ENCODE results near the gene TAP2.
"Not testable (repeated sequence)": the region's sequence is repeated elsewhere in the genome, so short reads cannot be mapped to it uniquely, and the experiment has no call there.

The TAP2 gene

GRCh38 chr6:32832535-32832934 lies 6.0 kb downstream of the TAP2 start:
- DNase-seq, result no peak

GRCh38 chr6:32830936-32831335 lies 7.6 kb downstream of the TAP2 start:
- DNase-seq, result no peak

GRCh38 chr6:32830017-32830416 lies 8.5 kb downstream of the TAP2 start:
- DNase-seq, result no peak

- DNase-seq, result no peak
Measured at GRCh38 chr6:32829495-32829894, 9.0 kb downstream of the TAP2 start.

GRCh38 chr6:32827025-32827424 lies 11.5 kb downstream of the TAP2 start:
- no peak for DNase-seq

GRCh38 chr6:32825966-32826365 lies 12.6 kb downstream of the TAP2 start:
- DNase-seq, result no peak

GRCh38 chr6:32819729-32820128 lies 18.8 kb downstream of the TAP2 start:
- no peak for DNase-seq

GRCh38 chr6:32818867-32819266 lies 19.7 kb downstream of the TAP2 start:
- no peak for DNase-seq

GRCh38 chr6:32816746-32817204 lies 21.8 kb downstream of the TAP2 start, which contains the start of gene HLA-DOB:
Gene HLA-DOB, minus strand, starts transcription at chr6:32817002. Its CDS starts 51 bp downstream, at chr6:32816951.
- no peak for DNase-seq

GRCh38 chr6:32815996-32816395 lies 22.5 kb downstream of the TAP2 start:
- DNase-seq, result no peak

GRCh38 chr6:32815115-32815514 lies 23.4 kb downstream of the TAP2 start:
- no peak for DNase-seq

GRCh38 chr6:32814145-32814544 lies 24.4 kb downstream of the TAP2 start:
- no peak for DNase-seq

- no peak for DNase-seq
Measured at GRCh38 chr6:32809171-32809570, 29.4 kb downstream of the TAP2 start.

GRCh38 chr6:32807020-32807580 lies 31.4 kb downstream of the TAP2 start:
- no peak for DNase-seq

GRCh38 chr6:32805404-32805803 lies 33.1 kb downstream of the TAP2 start:
- DNase-seq, result not testable (repeated sequence)

- DNase-seq, result no peak
Measured at GRCh38 chr6:32803416-32803815, 35.1 kb downstream of the TAP2 start.

- no peak for DNase-seq
Measured at GRCh38 chr6:32799740-32800139, 38.8 kb downstream of the TAP2 start.

- no peak for DNase-seq
Measured at GRCh38 chr6:32799168-32799567, 39.4 kb downstream of the TAP2 start.

- DNase-seq, result peak; percentile 15
Measured at GRCh38 chr6:32796848-32797776, 41.4 kb downstream of the TAP2 start.

GRCh38 chr6:32794510-32794909 lies 44.0 kb downstream of the TAP2 start:
- no peak for DNase-seq

- DNase-seq, result no peak
Measured at GRCh38 chr6:32792901-32793435, 45.6 kb downstream of the TAP2 start.

- DNase-seq, result no peak
Measured at GRCh38 chr6:32790306-32790705, 48.2 kb downstream of the TAP2 start.

Data from 8988T (cell line).